WI38 (cell line): ENCODE results near the gene PLCG1.

Experiments
- H3K4me3 ChIP-seq: 2 replicates; pipeline ENCODE4 v1.5.1; 2011; ENCODE audit warnings: low read depth, mild to moderate bottlenecking, control low read depth, low read length
- TF ChIP-seq, protein P1 (sequence below): IDR thresholded peaks from 2 replicates; pipeline ENCODE4 v1.5.1; 2012; ENCODE audit warnings: low read depth, mild to moderate bottlenecking, control low read depth, low read length

PLCG1 gene

DNA sequence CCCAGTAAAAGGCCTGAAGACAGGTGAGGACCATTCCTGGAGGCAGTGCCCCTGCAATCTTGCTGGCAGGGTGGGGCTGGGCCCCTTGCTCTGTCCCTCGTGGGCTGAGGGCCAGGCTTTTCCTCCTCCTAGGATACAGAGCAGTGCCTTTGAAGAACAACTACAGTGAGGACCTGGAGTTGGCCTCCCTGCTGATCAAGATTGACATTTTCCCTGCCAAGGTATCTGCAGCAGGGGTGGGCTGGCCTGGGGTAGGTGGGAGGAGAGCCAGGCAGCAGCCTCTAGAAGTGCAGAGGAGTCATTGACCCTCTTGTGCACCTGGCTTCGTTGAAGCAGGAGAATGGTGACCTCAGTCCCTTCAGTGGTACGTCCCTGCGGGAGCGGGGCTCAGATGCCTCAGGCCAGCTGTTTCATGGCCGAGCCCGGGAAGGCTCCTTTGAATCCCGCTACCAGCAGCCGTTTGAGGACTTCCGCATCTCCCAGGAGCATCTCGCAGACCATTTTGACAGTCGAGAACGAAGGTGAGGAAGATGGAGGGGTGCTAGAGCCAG lies 36.5 kb downstream of the PLCG1 start:
- TF ChIP-seq, protein P1, sequence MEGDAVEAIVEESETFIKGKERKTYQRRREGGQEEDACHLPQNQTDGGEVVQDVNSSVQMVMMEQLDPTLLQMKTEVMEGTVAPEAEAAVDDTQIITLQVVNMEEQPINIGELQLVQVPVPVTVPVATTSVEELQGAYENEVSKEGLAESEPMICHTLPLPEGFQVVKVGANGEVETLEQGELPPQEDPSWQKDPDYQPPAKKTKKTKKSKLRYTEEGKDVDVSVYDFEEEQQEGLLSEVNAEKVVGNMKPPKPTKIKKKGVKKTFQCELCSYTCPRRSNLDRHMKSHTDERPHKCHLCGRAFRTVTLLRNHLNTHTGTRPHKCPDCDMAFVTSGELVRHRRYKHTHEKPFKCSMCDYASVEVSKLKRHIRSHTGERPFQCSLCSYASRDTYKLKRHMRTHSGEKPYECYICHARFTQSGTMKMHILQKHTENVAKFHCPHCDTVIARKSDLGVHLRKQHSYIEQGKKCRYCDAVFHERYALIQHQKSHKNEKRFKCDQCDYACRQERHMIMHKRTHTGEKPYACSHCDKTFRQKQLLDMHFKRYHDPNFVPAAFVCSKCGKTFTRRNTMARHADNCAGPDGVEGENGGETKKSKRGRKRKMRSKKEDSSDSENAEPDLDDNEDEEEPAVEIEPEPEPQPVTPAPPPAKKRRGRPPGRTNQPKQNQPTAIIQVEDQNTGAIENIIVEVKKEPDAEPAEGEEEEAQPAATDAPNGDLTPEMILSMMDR = no peak
- H3K4me3 ChIP-seq = no peak overlapping the region

DNA sequence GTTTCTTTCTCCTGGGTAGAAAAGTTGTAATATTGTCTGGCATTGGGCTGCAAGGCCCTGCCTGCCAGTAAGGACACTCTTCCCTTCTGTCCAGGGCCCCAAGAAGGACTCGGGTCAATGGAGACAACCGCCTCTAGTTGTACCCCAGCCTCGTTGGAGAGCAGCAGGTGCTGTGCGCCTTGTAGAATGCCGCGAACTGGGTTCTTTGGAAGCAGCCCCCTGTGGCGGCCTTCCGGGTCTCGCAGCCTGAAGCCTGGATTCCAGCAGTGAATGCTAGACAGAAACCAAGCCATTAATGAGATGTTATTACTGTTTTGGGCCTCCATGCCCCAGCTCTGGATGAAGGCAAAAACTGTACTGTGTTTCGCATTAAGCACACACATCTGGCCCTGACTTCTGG lies 37.0 kb downstream of the PLCG1 start:
- H3K4me3 ChIP-seq = no peak overlapping the region
- TF ChIP-seq, protein P1 = no peak

DNA sequence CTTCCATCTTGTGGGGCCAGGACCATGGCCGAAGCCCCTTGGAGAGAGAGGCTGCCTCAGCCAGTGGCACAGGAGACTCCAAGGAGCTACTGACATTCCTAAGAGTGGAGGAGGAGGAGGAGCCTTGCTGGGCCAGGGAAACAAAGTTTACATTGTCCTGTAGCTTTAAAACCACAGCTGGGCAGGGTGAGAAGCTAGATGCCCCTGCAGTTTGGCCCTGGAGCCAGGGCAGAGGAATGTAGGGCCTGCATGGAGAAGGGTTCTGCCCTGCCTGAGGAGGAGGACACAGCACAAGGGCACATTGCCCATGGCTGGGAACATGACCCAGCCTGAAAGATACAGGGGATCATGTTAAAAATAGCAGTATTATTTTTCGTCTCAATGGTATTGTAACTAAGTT lies 37.4 kb downstream of the PLCG1 start:
- TF ChIP-seq, protein P1 = no peak
- no peak overlapping the region for H3K4me3 ChIP-seq

DNA sequence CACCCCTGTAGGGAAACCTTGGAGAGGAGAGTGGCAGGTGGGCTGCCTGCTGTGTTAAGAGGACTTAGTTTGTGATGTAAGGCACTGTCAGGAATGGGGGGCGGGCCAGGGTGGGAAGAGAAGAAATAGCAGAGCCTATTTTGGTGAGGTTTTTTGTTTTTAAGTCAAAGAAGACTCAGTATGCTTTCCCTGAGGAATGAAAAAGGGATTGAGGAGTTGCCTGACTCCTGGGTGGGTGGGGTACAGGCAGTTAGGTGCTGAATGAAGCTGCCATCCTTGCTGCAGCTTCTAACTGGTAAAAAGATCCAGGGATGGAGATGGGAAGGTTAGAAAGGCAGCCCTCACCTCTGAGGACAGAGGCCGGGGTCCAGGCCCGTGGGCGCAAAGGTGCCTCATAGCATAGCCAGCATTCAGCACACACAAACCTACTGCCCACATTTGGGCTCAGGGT lies 37.9 kb downstream of the PLCG1 start:
- no peak overlapping the region for H3K4me3 ChIP-seq
- TF ChIP-seq, protein P1 = no peak

DNA sequence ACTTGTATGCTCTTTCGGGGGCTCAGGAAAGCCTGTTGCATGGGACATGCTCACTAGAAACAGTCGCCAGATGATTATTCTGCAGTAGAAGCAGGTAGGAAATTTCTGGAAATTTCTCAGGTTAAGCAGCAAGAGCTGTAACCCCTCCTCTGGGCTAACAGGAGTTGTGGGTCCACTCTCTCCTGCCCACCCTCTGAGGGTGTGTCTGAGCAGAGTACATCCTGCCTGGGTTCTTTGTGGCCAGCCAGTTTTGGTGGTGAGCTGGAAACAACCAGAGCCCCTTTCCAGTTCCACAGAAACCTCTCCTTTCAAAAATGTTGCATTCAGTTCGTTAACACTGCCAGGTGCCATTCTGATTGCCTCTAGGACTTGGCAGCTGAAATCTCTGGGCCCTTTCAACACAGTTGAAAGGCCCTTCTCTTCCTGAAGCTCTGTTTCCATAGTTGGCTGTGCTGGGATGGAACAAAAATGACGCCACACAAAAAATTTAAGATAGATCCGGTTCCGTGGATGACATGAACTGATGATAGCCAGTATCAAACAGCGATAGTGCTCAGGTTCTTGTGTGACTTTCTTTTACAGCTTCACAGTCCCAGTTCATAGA lies 38.5 kb downstream of the PLCG1 start:
- H3K4me3 ChIP-seq = no peak overlapping the region
- TF ChIP-seq, protein P1 = no peak

DNA sequence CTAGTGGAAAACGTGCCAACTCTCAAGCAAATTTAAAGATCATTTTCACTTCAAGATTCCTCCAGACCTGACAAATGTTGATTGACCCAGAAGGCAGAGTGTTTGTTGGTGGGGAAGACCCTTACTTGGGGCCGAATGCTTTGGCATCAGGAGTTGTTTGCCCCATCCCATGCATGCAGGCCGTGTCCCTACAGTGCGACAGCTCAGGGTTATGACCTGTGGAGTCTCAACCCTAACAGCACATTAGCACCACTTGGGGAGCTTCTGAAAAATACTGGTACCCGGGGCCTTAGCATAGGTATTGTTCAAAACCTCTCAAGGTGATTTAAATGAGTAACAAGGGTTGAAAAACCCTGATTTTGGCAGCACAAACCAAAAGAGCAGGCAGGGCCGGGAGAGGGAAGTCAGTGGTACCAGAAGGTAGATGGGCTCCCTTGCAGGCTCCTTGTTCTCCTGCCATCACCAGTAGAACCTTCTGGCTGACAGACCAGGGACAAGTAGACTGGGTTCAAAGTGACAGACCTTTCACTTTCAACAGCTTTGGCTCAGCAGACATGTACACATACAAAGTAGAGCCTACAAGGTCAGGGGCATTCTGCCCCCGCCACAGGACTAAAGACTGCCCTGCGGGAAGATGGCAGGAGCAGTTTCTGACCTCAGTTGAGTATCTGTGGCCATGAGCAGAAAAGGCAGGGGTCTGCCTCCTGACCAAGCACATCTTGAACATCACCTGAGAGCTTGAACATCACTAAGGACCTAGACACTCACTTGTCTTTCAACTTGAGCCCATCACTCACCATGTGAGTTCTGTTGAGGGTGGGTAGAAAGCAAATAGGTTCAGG lies 39.6 kb downstream of the PLCG1 start:
- no peak overlapping the region for H3K4me3 ChIP-seq
- TF ChIP-seq, protein P1 = no peak

DNA sequence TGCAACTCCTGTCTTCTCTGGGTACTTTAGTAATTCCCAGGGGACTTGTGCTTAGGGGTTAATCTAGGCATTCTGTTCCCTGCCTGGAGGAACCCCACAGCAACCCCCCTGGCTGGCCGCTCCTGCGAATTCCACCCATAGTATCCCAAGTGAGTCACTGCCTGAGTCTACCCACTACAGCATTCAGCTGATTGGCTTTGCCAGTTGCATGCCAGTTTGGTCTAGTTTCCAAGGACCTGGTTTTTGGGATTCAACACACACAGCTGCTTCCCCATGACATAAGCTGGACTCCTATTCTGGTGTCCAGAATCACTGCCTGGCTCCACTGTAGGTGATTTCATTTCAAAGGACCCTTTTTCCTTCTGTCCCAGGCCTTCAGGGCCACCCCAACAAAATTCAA lies 40.3 kb downstream of the PLCG1 start:
- TF ChIP-seq, protein P1 = no peak
- H3K4me3 ChIP-seq = no peak overlapping the region
